H4 (cell line): ENCODE results near the gene CLEC16A. TPM values are rescaled to one million over a fixed set of nuclear protein-coding genes. Genes with fewer than 3 reads are reported as not detected.
"Not testable (repeated sequence)": the region's sequence is repeated elsewhere in the genome, so short reads cannot be mapped to it uniquely, and the experiment has no call there.

ENCODE experiments used
- DNase-seq: peaks from one replicate; pipeline ENCODE4 v3.0.0-alpha.2; 2015; ENCODE audit warnings: low spot score
- total RNA-seq: library from RNA; depleted of rRNA; stranded (reverse); fragments of >200 nt; shearing (Covaris generic); gene quantifications from 2 replicates; pipeline ENCODE4 v1.2.3, GENCODE V29; 2014; rRNA removed

The CLEC16A gene
- total RNA-seq, 1 experiment from 2014 or later = 7.2 TPM

DNA sequence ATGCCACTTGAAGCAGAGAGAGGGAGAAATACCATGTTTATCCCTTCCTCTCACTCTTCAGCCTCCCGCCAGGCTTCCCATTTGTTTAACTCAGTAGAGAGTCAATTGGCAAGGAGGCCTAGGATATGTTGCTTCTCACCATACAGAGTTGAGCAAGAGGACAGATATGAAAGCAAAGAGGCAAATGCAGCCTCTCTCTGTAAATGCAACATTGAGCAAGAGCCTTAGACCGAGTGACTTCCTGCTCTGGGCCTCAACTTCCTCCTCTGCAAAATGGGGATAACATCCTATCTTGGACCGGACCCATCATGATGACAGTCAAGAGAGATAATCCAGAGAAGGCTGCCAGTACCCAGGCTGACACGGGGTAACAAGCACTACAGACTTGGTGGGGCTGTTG lies 274.8 kb downstream of the CLEC16A start:
- DNase-seq = no peak

GRCh38 chr16:11220507-11220906 lies 276.1 kb downstream of the CLEC16A start:
- DNase-seq = not testable (repeated sequence)

GRCh38 chr16:11224096-11224893 lies 279.9 kb downstream of the CLEC16A start:
- no peak for DNase-seq

GRCh38 chr16:11224894-11225676 lies 280.7 kb downstream of the CLEC16A start:
- DNase-seq = no peak

DNA sequence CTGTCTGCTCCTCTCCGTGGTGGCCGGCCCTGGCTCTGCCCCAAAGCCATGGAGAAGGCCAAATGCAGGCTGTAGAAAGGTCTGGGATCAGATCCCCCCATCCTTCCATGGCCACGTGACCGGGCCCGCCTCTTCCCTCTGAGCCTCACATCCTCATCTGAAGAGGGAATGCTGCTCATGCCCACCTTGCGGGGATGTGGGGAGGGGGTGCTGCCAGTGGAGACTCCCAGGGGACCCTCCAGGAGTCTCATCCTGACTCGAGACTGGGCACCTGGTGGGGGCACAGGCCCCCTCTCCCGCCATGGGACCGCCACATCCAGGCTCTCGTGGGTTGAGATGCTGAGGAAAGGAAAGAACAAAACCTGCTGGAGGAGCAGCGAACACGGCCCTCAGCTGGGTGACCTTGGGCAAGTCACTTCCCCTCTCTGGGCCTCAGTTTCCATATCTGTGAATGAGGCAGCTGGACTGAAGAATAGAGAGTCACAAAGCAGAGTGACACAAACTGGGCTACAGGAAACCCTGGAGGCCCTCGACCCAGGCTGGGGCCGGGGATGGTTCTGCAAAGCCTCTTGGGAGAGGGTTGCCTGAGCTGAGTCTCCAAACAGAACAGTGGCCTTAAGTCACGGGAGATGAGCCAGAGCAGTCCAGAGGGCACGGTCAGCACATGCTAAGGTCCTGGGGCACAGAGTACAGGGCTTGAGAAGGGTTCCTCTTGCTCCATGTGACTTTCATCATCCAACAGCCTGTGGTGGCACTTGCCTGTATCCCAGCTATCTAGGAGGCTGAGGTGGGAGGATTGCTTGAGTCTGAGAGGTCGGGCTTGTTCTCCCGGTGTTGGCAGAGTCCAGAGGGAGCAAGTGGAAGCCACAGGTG lies 281.5 kb downstream of the CLEC16A start:
- no peak for DNase-seq

DNA sequence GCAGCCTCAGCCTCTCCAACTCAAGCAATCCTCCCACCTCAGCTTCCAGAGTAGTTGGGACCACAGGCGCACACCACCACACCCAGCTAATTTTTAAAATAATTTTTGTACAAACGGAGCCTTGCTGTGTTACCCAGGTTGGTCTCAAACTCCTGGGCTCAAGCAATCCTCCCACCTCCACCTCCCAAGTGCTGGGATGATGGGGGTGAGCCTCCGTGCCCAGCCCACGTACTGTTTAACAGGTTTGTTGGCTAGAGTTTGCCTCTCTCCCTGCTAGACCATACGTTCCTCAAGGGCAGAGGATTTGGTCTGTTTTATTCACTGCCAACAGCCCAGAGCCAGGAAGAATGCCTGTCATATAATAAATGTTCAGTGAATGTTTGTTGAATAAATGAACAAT lies 285.1 kb downstream of the CLEC16A start:
- no peak for DNase-seq

DNA sequence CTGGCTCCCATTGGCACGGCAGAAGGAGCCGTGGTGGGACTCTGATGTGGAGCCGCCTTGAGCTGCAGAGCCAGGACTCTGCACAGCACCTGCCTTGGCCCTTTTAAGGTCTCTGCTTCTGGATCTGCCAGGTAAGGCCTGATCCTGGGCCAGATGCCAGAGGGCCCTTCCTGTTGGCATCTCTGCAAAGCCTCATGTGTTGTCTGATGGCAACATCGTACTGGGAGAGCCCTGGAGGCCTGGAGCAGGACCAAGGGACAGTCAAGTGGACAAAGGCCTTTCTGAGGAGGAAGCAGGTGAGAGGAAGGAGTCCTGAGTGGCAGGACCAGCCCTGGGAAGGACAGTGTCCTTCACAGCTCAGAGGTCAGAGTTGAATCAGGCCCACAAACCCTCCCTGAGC lies 285.5 kb downstream of the CLEC16A start:
- no peak for DNase-seq

DNA sequence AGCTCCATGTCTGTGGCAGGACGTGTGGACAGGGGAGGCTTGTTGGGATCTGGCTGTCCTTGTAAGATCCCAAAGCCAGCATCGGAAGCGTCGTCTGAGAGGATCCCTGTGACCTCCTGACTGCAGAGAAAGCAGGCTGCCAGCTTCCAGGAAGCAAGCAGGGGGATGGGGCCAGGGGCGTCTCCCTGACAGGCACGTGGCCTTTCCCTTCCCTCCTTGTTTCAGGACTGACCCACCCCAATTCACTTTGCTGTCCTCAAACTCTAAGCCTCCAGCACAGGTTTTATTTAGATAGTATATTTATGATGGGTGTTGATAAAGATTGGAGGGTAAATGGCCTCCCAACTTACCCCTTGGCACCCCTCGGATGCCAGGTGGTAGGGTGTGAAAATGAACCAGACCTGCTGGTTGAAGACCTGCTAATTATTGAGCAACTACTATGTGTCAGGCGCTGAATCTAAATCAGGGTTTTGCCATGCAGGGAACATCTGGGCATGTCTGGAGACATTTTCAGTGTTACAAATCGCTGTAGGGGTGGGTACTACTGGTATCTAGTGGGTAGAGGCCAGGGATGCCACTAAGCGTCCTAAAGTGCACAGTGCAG lies 287.1 kb downstream of the CLEC16A start:
- DNase-seq = no peak

Other genes with a start within 250 kb of the CLEC16A start
- not detected in 2 replicates for gene TEKT5, start 249.6 kb upstream of the CLEC16A start, total RNA-seq
- 40.1 and 51.7 TPM in 2 replicates for gene NUBP1, start 200.7 kb upstream of the CLEC16A start, total RNA-seq
- not detected in 2 replicates for gene TVP23A, start 125.8 kb upstream of the CLEC16A start, total RNA-seq
- 0.19 and 0.72 TPM in 2 replicates for gene CIITA, start 67.4 kb upstream of the CLEC16A start, total RNA-seq
- 39.9 and 42.0 TPM in 2 replicates for gene DEXI, start 2.1 kb upstream of the CLEC16A start, total RNA-seq